Heart left ventricle (tissue), 16 donors: ENCODE results near the gene HLA-DMB. TPM values are rescaled to one million over a fixed set of nuclear protein-coding genes. Genes with fewer than 3 reads are reported as not detected.

ENCODE experiments used
- ATAC-seq, 4 donors: fragments of 200-7000 bp; cut with Tn5 transposase; one replicate each; pipeline ENCODE4 v1.9.1; 2020 to 2022; ENCODE audit warnings: moderate library complexity in 4 of 4, mild to moderate bottlenecking in 3 of 4, moderate number of reproducible peaks in 1 of 4
- DNase-seq, 5 donors: peaks; one replicate each; pipeline ENCODE4 v3.0.0-alpha.2; 2020
- H3K27ac ChIP-seq, 12 donors: fragments of 200-600 bp; sonication (generic) in 4 of 12; one replicate each; pipeline versions ENCODE4 v1.5.0 to v1.8.0; 2016 to 2022; ENCODE audit warnings: mild to moderate bottlenecking in 2 of 12
- H3K27me3 ChIP-seq, 9 donors: fragments of 200-600 bp; sonication (generic) in 2 of 9; one replicate each; pipeline versions ENCODE4 v1.5.1 to v1.8.0; 2016 to 2022; ENCODE audit warnings: mild to moderate bottlenecking in 3 of 9
- H3K36me3 ChIP-seq, 9 donors: fragments of 200-600 bp; sonication (generic) in 2 of 9; one replicate each; pipeline versions ENCODE4 v1.5.0 to v1.8.0; 2018 to 2022; ENCODE audit warnings: mild to moderate bottlenecking in 2 of 9
- H3K4me1 ChIP-seq, 12 donors: fragments of 200-600 bp; sonication (generic) in 4 of 12; one replicate each; pipeline versions ENCODE4 v1.5.0 to v1.8.0; 2016 to 2022; ENCODE audit warnings: mild to moderate bottlenecking in 3 of 12
- H3K4me3 ChIP-seq, 12 donors: fragments of 200-600 bp; sonication (generic) in 4 of 12; one replicate each; pipeline versions ENCODE4 v1.5.0 to v1.8.0; 2017 to 2022; ENCODE audit warnings: mild to moderate bottlenecking in 9 of 12, moderate library complexity in 4 of 12
- H3K9me3 ChIP-seq, 12 donors: fragments of 200-600 bp; sonication (generic) in 4 of 12; one replicate each; pipeline versions ENCODE4 v1.5.0 to v1.8.0; 2016 to 2022; ENCODE audit warnings: mild to moderate bottlenecking in 1 of 12
- POLR2A ChIP-seq, 2 donors: fragments of 450-650 bp; IDR thresholded peaks; one replicate each; pipeline ENCODE4 v1.6.1; 2017; ENCODE audit warnings: antibody characterized with exemption in 2 of 2, mild to moderate bottlenecking in 2 of 2, moderate library complexity in 2 of 2
- WGBS, 4 donors: extraction: QIAGEN DNeasy Blood & Tissue Kit in 2 of 4; methylation state at CpG; one replicate each; pipeline versions ENCODE4 v1.1.5 to v1.1.7; 2013 to 2018; 5-methylcytosine and 5-hydroxymethylcytosine counted together
- intact Hi-C, 10 donors: fragments of 100-400 bp; cut with DNase I; formaldehyde crosslinking; loops; one replicate each; pipeline versions ENCODE4 v1.11.1 to v1.14.2; 2022
- polyA plus RNA-seq, 2 donors: library from polyadenylated mRNA; stranded (reverse); fragments of 200-250 nt; gene quantifications; one replicate each; pipeline ENCODE4 v1.2.3, GENCODE V29; 2013
- total RNA-seq, 9 donors: library from RNA; depleted of rRNA in 2 of 9; stranded (reverse); fragments of >200 nt in 2 of 9; fragmentation: NEBNext Ultra II Directional in 3 of 9; extraction: Animal tissue kit (Norgen Biotek cat#: 25700) in 3 of 9; gene quantifications; one replicate each; pipeline versions ENCODE4 v1.1.0 to v1.2.4, GENCODE V29; 2016 to 2023
- TF ChIP-seq, protein P1 (sequence below), 12 donors: fragments of 200-600 bp; sonication (generic) in 4 of 12; IDR thresholded peaks; one replicate each; pipeline versions ENCODE4 v1.5.0 to v1.8.0; 2018 to 2022; ENCODE audit warnings: antibody characterized with exemption in 12 of 12, mild to moderate bottlenecking in 5 of 12
- donor health status: ischemic (EF 13 %, LVEDD 7.1; RV severe dilation, severe dysfunction).
- donor health status: healthy with polysubstance abuse.
- donor health status: DM: no; HTN: yes; CAD: no.
- donor health status: DM: no; HTN: no; CAD: no.
- donor health status: ischemic (EF 25% LVEDD 6.9; RV normal size, moderate dysfunction).
- donor health status: ischemic (EF 25% LVEDD 5.7; RV mildly dilated, moderate dysfunction).
- donor health status: healthy.
- donor health status: DM: yes; HTN: yes; CAD: no.
- donor health status: ischemic (EF 35%, LVEDD 5.7; RV mildly dilated, moderate dysfunction).
- donor health status: nonischemic (EF 11% LVEDD 7.7; RV severe dilation, severe dysfunction).
- donor health status: DM: yes; HTN: yes; CAD: no.
- donor health status: PGD.
- donor health status: ischemic (EF 29% LVEDD 5.4; RV normal size, mild dysfunction).
- donor health status: nonischemic (EF 23%, LVEDD 6.1; RV moderate dilation, normal function).

HLA-DMB gene
- total and polyA plus RNA-seq, 11 donors, result 2.7 to 127 (median 6.7) TPM

DNA sequence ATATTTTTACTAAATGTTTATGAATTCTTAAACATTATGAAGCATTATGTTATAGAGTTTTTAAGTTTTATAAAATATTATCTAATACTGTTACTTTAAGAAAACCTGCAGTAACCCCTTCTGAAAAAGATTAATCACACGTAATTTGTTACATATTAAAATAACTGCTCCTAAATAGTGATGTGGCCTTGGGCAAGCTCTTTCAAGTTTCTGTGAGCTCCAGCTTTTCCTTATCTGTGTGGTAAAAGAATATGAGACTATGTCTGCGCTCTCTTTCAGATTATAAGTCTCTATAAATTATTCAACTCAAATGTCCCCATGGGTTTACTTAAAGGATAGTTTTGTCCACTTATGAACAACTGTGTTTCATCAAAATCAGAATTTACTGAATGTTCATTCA is 31.9 kb downstream of the HLA-DMB start:
- Histone ChIP-seq H3K9me3 (no peaks in the 10 kb centered on the region), H3K27me3 (peaks cover 0 to 6% (median 0%) of the 10 kb centered on the region in 9 donors), H3K4me1 (no peaks in the 10 kb centered on the region), H3K27ac (no peak overlapping the region), H3K36me3 (no peaks in the 10 kb centered on the region), H3K4me3 (no peak overlapping the region)
- no peak for DNase-seq
- no peak for ATAC-seq
- WGBS, 4 donors, result 78 to 90% (median 89%) methylated on average over 2 of the region's 2 CpGs
- no peak for TF ChIP-seq POLR2A (IDR thresholded peaks at IDR 0.05)
- TF ChIP-seq, protein P1, sequence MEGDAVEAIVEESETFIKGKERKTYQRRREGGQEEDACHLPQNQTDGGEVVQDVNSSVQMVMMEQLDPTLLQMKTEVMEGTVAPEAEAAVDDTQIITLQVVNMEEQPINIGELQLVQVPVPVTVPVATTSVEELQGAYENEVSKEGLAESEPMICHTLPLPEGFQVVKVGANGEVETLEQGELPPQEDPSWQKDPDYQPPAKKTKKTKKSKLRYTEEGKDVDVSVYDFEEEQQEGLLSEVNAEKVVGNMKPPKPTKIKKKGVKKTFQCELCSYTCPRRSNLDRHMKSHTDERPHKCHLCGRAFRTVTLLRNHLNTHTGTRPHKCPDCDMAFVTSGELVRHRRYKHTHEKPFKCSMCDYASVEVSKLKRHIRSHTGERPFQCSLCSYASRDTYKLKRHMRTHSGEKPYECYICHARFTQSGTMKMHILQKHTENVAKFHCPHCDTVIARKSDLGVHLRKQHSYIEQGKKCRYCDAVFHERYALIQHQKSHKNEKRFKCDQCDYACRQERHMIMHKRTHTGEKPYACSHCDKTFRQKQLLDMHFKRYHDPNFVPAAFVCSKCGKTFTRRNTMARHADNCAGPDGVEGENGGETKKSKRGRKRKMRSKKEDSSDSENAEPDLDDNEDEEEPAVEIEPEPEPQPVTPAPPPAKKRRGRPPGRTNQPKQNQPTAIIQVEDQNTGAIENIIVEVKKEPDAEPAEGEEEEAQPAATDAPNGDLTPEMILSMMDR (IDR thresholded peaks at IDR 0.05), result no peak
- intact Hi-C loops, result no loop called here

DNA sequence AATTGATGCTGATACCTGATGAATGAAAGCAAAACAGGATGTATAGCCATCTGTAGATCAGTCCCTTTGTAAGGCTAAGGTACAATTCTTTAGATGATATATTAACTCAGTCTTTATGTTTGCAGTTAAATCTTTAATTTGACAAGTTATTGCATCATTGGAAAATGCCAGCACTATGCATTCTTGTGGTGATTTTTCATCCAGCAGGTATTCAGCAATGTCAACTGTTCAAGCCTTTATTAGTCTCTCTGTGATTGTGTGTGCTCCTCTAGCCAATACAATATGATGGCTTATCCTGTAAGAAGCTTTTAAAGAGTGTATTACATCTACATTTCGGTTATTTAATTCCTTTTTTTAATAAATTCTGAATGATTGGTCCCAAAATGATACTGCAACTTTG is 34.3 kb downstream of the HLA-DMB start:
- peaks cover 0 to 3% (median 0%) of the 10 kb centered on the region in 9 donors for H3K36me3 ChIP-seq
- peaks cover 0 to 5% (median 0%) of the 10 kb centered on the region in 9 donors for H3K27me3 ChIP-seq
- H3K27ac ChIP-seq, result no peak overlapping the region
- intact Hi-C loops, result no loop called here
- no peaks in the 10 kb centered on the region for H3K9me3 ChIP-seq
- 45 to 73% (median 55%) methylated on average over 1 of the region's 1 CpG for WGBS, 4 donors
- no peaks in the 10 kb centered on the region for H3K4me1 ChIP-seq
- ATAC-seq, result no peak
- no peak for DNase-seq
- H3K4me3 ChIP-seq, result no peak overlapping the region
- TF ChIP-seq, protein P1 (IDR thresholded peaks at IDR 0.05), result no peak
- no peak for TF ChIP-seq POLR2A (IDR thresholded peaks at IDR 0.05)

- 55 to 88% (median 71%) methylated on average over 2 of the region's 2 CpGs for whole genome bisulfite sequencing, 4 donors
- ATAC-seq, result no peak
These were observed 35.8 kb downstream of the HLA-DMB start for GRCh38 chr6:32905078-32905477.

GRCh38 chr6:32903952-32904351 is 36.9 kb downstream of the HLA-DMB start:
- Histone ChIP-seq H3K36me3 (peaks cover 0 to 10% (median 0%) of the 10 kb centered on the region in 9 donors), H3K4me3 (no peak overlapping the region), H3K27me3 (no peaks in the 10 kb centered on the region), H3K27ac (no peak overlapping the region), H3K4me1 (no peaks in the 10 kb centered on the region), H3K9me3 (no peaks in the 10 kb centered on the region)
- DNase-seq (no peak), ATAC-seq (no peak)
- no peak for TF ChIP-seq POLR2A (IDR thresholded peaks at IDR 0.05)
- TF ChIP-seq, protein P1 (IDR thresholded peaks at IDR 0.05), result no peak
- intact Hi-C loops, result no loop called here

More at GRCh38 chr6:32905078-32905477, 35.8 kb downstream of the HLA-DMB start:
- Histone ChIP-seq H3K9me3 (no peaks in the 10 kb centered on the region), H3K27me3 (no peaks in the 10 kb centered on the region), H3K4me3 (no peak overlapping the region), H3K27ac (no peak overlapping the region), H3K4me1 (no peaks in the 10 kb centered on the region), H3K36me3 (peaks cover 0 to 10% (median 0%) of the 10 kb centered on the region in 9 donors)
- intact Hi-C loops, result no loop called here
- DNase-seq, result no peak
- no peak for TF ChIP-seq POLR2A (IDR thresholded peaks at IDR 0.05)
- TF ChIP-seq, protein P1 (IDR thresholded peaks at IDR 0.05), result no peak
